D721Med (cell line): ENCODE results near the gene BCL2.
A peak's percentile ranks its signal among the peaks of the same experiment; 100 is the strongest.

Experiments
- DNase-seq: peaks from one replicate; pipeline ENCODE4 v3.0.0; 2011; ENCODE audit warnings: low spot score; ENCODE audit not compliant: insufficient read length
- FAIRE-seq: peaks from 2 replicates; lab custom pipeline; 2011; peaks lifted over from hg19 to GRCh38; lab: Jason Lieb, UNC
- CTCF ChIP-seq: IDR thresholded peaks from 2 replicates; pipeline ENCODE4 v1.5.1; 2012; ENCODE audit warnings: mild to moderate bottlenecking, control low read depth; ENCODE audit not compliant: insufficient read depth; ENCODE audit errors: missing control alignments

Gene BCL2

GRCh38 chr18:63145851-63146555 lies 173.6 kb downstream of the BCL2 start:
- TF ChIP-seq CTCF, result no peak
- FAIRE-seq, result no peak

GRCh38 chr18:63145166-63145850 lies 174.3 kb downstream of the BCL2 start:
- DNase-seq (no peak), FAIRE-seq (peak; percentile 80)
- TF ChIP-seq CTCF, result no peak

More at GRCh38 chr18:63145851-63146555, 173.6 kb downstream of the BCL2 start:
- no peak for DNase-seq

GRCh38 chr18:63144748-63145147 lies 174.8 kb downstream of the BCL2 start:
- DNase-seq, result no peak
- FAIRE-seq, result no peak
- TF ChIP-seq CTCF, result no peak

- no peak for DNase-seq
- no peak for FAIRE-seq
- no peak for TF ChIP-seq CTCF
These were observed 176.2 kb downstream of the BCL2 start for GRCh38 chr18:63143330-63143771.

DNA sequence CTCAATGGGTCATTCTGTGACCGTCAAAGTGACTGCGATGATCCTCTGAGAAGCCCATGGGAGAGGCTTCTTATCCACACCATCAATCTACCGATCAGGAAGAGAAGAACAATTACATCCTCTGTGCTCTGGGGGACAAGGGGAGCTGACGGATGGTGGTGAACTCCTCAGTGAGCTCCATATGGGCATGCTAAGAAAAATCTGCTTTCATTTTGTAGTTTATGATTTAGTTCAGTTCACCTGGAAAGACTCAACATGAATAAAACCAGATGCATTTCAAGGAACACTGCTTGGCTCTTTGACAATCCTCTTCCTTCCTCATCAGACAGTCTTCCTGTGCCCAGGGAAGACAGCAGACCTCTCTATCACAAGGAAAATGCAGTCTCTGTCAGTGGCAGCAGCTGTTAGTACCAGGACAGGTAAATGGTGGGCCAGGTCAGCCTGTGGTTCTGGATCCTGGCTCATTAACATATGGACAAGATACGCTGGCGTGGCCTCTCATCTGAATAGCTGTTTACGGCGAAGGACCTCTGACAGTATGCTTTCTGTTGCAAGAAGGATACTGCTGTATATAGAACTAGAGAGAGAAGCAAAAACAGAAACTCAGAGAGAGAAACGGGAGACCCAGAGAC lies 176.9 kb downstream of the BCL2 start:
- FAIRE-seq (peak; percentile 77), DNase-seq (no peak)
- no peak for TF ChIP-seq CTCF

GRCh38 chr18:63141778-63142176 lies 177.8 kb downstream of the BCL2 start:
- no peak for TF ChIP-seq CTCF
- no peak for DNase-seq
- no peak for FAIRE-seq
